ENCODE data around the gene MBTPS1. TPM values are rescaled to one million over a fixed set of nuclear protein-coding genes. Genes with fewer than 3 reads are reported as not detected.
A peak's percentile ranks its signal among the peaks of the same experiment; 100 is the strongest.

MBTPS1 gene
- total RNA-seq, 1 donor from 2014 or later: 80.8 TPM

GRCh38 chr16:84082835-84083569 is 33.7 kb downstream of the MBTPS1 start:
- intact Hi-C loops (cut with micrococcal nuclease): no loop called here
- no peak for DNase-seq
- ATAC-seq: no peak

- DNase-seq: no peak
- intact Hi-C loops (cut with micrococcal nuclease): no loop called here
These were observed 34.6 kb downstream of the MBTPS1 start for GRCh38 chr16:84082110-84082509.

GRCh38 chr16:84081446-84081989 is 35.2 kb downstream of the MBTPS1 start:
- intact Hi-C loops (cut with micrococcal nuclease): no loop called here
- DNase-seq (no peak), ATAC-seq (no peak)

More at GRCh38 chr16:84082110-84082509, 34.6 kb downstream of the MBTPS1 start:
- ATAC-seq: no peak

GRCh38 chr16:84080813-84081212 is 35.9 kb downstream of the MBTPS1 start:
- intact Hi-C loops (cut with micrococcal nuclease): no loop called here

GRCh38 chr16:84080378-84080777 is 36.4 kb downstream of the MBTPS1 start:
- intact Hi-C loops (cut with micrococcal nuclease): no loop called here
- ATAC-seq (peak; percentile 82), DNase-seq (peak; percentile 70)

More at GRCh38 chr16:84080813-84081212, 35.9 kb downstream of the MBTPS1 start:
- DNase-seq (no peak), ATAC-seq (no peak)

GRCh38 chr16:84079664-84080063 is 37.1 kb downstream of the MBTPS1 start:
- intact Hi-C loops (cut with micrococcal nuclease): no loop called here
- DNase-seq: peak; percentile 29

GRCh38 chr16:84075376-84075775 is 41.4 kb downstream of the MBTPS1 start:
- ATAC-seq: peak; percentile 16
- DNase-seq: peak; percentile 44
- intact Hi-C loops (cut with micrococcal nuclease): no loop called here

More at GRCh38 chr16:84079664-84080063, 37.1 kb downstream of the MBTPS1 start:
- peak; percentile 21 for ATAC-seq

GRCh38 chr16:84074721-84075120 is 42.0 kb downstream of the MBTPS1 start:
- intact Hi-C loops (cut with micrococcal nuclease): no loop called here
- peak; percentile 95 for ATAC-seq
- peak; percentile 65 for DNase-seq

GRCh38 chr16:84072014-84072413 is 44.7 kb downstream of the MBTPS1 start:
- intact Hi-C loops (cut with micrococcal nuclease): no loop called here
- DNase-seq (peak; percentile 24), ATAC-seq (no peak)

- no peak for DNase-seq
These were observed 45.6 kb downstream of the MBTPS1 start for GRCh38 chr16:84071121-84071520.

GRCh38 chr16:84069540-84069939 is 47.2 kb downstream of the MBTPS1 start:
- intact Hi-C loops (cut with micrococcal nuclease): no loop called here
- no peak for ATAC-seq

More at GRCh38 chr16:84071121-84071520, 45.6 kb downstream of the MBTPS1 start:
- intact Hi-C loops (cut with micrococcal nuclease): no loop called here
- no peak for ATAC-seq

GRCh38 chr16:84068783-84069462 is 47.8 kb downstream of the MBTPS1 start:
- peak; percentile 21 for DNase-seq
- intact Hi-C loops (cut with micrococcal nuclease): no loop called here
- peak; percentile 10 for ATAC-seq

More at GRCh38 chr16:84069540-84069939, 47.2 kb downstream of the MBTPS1 start:
- peak; percentile 20 for DNase-seq

- intact Hi-C loops (cut with micrococcal nuclease): no loop called here
- ATAC-seq (no peak), DNase-seq (no peak)
These were observed 48.7 kb downstream of the MBTPS1 start for GRCh38 chr16:84068041-84068440.

GRCh38 chr16:84067640-84068039 is 49.1 kb downstream of the MBTPS1 start:
- ATAC-seq: no peak
- no peak for DNase-seq
- intact Hi-C loops (cut with micrococcal nuclease): no loop called here

- intact Hi-C loops (cut with micrococcal nuclease): no loop called here
- peak; percentile 47 for ATAC-seq
- DNase-seq: peak; percentile 54
These were observed 51.1 kb downstream of the MBTPS1 start for GRCh38 chr16:84065536-84066132.

GRCh38 chr16:84063980-84064379 is 52.8 kb downstream of the MBTPS1 start:
- intact Hi-C loops (cut with micrococcal nuclease): loop anchor here (5.0 kb wide), 1 partner anchor 97 kb away; the partner anchor contains the start of gene NECAB2
- DNase-seq: no peak
- no peak for ATAC-seq

GRCh38 chr16:84062734-84063640 is 53.8 kb downstream of the MBTPS1 start:
- ATAC-seq (peak; percentile 81), DNase-seq (peak; percentile 87)
- intact Hi-C loops (cut with micrococcal nuclease): loop anchor here (5.0 kb wide), 1 partner anchor 96 kb away; the partner anchor contains the start of gene NECAB2

- intact Hi-C loops (cut with micrococcal nuclease): loop anchor here (5.0 kb wide), 1 partner anchor 94 kb away; the partner anchor contains the start of gene NECAB2
- no peak for ATAC-seq
These were observed 55.4 kb downstream of the MBTPS1 start for GRCh38 chr16:84061236-84061819.

More at GRCh38 chr16:84061236-84061819, 55.4 kb downstream of the MBTPS1 start:
- peak; percentile 11 for DNase-seq

All from left ventricle myocardium superior (tissue), 1 donor.